Measurements from ENCODE around the gene RNFT2.
"Not testable (repeated sequence)": the region's sequence is repeated elsewhere in the genome, so short reads cannot be mapped to it uniquely, and the experiment has no call there.

Gene RNFT2

GRCh38 chr12:116777245-116777644, 39.1 kb downstream of the RNFT2 start:
- intact Hi-C loops (cut with micrococcal nuclease): no loop called here
- Mint-ChIP-seq H3K4me3 (no peak overlapping the region), H3K9me3 (no peaks in the 10 kb centered on the region), H3K27ac (no peak overlapping the region), H3K27me3 (no peaks in the 10 kb centered on the region), H3K36me3 (ENCODE audit: low read depth) (no peaks in the 10 kb centered on the region), H3K4me1 (ENCODE audit: low read depth) (no peaks in the 10 kb centered on the region)

- Mint-ChIP-seq H3K27ac (no peak overlapping the region), H3K36me3 (ENCODE audit: low read depth) (no peaks in the 10 kb centered on the region), H3K27me3 (no peaks in the 10 kb centered on the region), H3K4me3 (no peak overlapping the region), H3K4me1 (ENCODE audit: low read depth) (no peaks in the 10 kb centered on the region), H3K9me3 (no peaks in the 10 kb centered on the region)
- intact Hi-C loops (cut with micrococcal nuclease): no loop called here
Measured at GRCh38 chr12:116779597-116779996, 41.5 kb downstream of the RNFT2 start.

GRCh38 chr12:116780942-116781341, 42.8 kb downstream of the RNFT2 start:
- no peaks in the 10 kb centered on the region for H3K9me3 Mint-ChIP-seq
- H3K4me1 Mint-ChIP-seq (ENCODE audit: low read depth): no peaks in the 10 kb centered on the region
- H3K27me3 Mint-ChIP-seq: no peaks in the 10 kb centered on the region
- no peak overlapping the region for H3K27ac Mint-ChIP-seq
- no peaks in the 10 kb centered on the region for H3K36me3 Mint-ChIP-seq (ENCODE audit: low read depth)
- H3K4me3 Mint-ChIP-seq: no peak overlapping the region
- intact Hi-C loops (cut with micrococcal nuclease): no loop called here

GRCh38 chr12:116783525-116784237, 45.6 kb downstream of the RNFT2 start:
- Mint-ChIP-seq H3K27me3 (no peaks in the 10 kb centered on the region), H3K9me3 (no peaks in the 10 kb centered on the region), H3K4me3 (no peak overlapping the region), H3K27ac (no peak overlapping the region), H3K4me1 (ENCODE audit: low read depth) (no peaks in the 10 kb centered on the region), H3K36me3 (ENCODE audit: low read depth) (no peaks in the 10 kb centered on the region)
- intact Hi-C loops (cut with micrococcal nuclease): no loop called here

- no peaks in the 10 kb centered on the region for H3K9me3 Mint-ChIP-seq
- no peak overlapping the region for H3K4me3 Mint-ChIP-seq
- H3K27me3 Mint-ChIP-seq: no peaks in the 10 kb centered on the region
- H3K4me1 Mint-ChIP-seq (ENCODE audit: low read depth): no peaks in the 10 kb centered on the region
- intact Hi-C loops (cut with micrococcal nuclease): no loop called here
- H3K27ac Mint-ChIP-seq: no peak overlapping the region
- no peaks in the 10 kb centered on the region for H3K36me3 Mint-ChIP-seq (ENCODE audit: low read depth)
Measured at GRCh38 chr12:116784238-116784612, 46.1 kb downstream of the RNFT2 start.

- H3K27me3 Mint-ChIP-seq; H3K27ac Mint-ChIP-seq; H3K4me1 Mint-ChIP-seq (ENCODE audit: low read depth); H3K9me3 Mint-ChIP-seq; H3K36me3 Mint-ChIP-seq (ENCODE audit: low read depth); H3K4me3 Mint-ChIP-seq; intact Hi-C loops (cut with micrococcal nuclease): not testable (repeated sequence)
Measured at GRCh38 chr12:116789562-116789961, 51.4 kb downstream of the RNFT2 start.

GRCh38 chr12:116790066-116790465, 52.0 kb downstream of the RNFT2 start:
- H3K27ac Mint-ChIP-seq: no peak overlapping the region
- H3K9me3 Mint-ChIP-seq: no peaks in the 10 kb centered on the region
- no peak overlapping the region for H3K4me3 Mint-ChIP-seq
- no peaks in the 10 kb centered on the region for H3K4me1 Mint-ChIP-seq (ENCODE audit: low read depth)
- intact Hi-C loops (cut with micrococcal nuclease): no loop called here
- H3K27me3 Mint-ChIP-seq: no peaks in the 10 kb centered on the region
- H3K36me3 Mint-ChIP-seq (ENCODE audit: low read depth): no peaks in the 10 kb centered on the region

GRCh38 chr12:116792403-116792802, 54.3 kb downstream of the RNFT2 start:
- no peaks in the 10 kb centered on the region for H3K4me1 Mint-ChIP-seq (ENCODE audit: low read depth)
- no peaks in the 10 kb centered on the region for H3K27me3 Mint-ChIP-seq
- H3K27ac Mint-ChIP-seq: no peak overlapping the region
- H3K36me3 Mint-ChIP-seq (ENCODE audit: low read depth): no peaks in the 10 kb centered on the region
- H3K9me3 Mint-ChIP-seq: no peaks in the 10 kb centered on the region
- no peak overlapping the region for H3K4me3 Mint-ChIP-seq
- intact Hi-C loops (cut with micrococcal nuclease): no loop called here

GRCh38 chr12:116794725-116795124, 56.6 kb downstream of the RNFT2 start:
- Mint-ChIP-seq H3K9me3 (no peaks in the 10 kb centered on the region), H3K4me3 (no peak overlapping the region), H3K27ac (no peak overlapping the region), H3K36me3 (ENCODE audit: low read depth) (no peaks in the 10 kb centered on the region), H3K27me3 (no peaks in the 10 kb centered on the region), H3K4me1 (ENCODE audit: low read depth) (no peaks in the 10 kb centered on the region)
- intact Hi-C loops (cut with micrococcal nuclease): no loop called here

GRCh38 chr12:116797885-116798284, 59.8 kb downstream of the RNFT2 start:
- Mint-ChIP-seq H3K27me3 (no peaks in the 10 kb centered on the region), H3K27ac (no peak overlapping the region), H3K9me3 (no peaks in the 10 kb centered on the region), H3K4me1 (ENCODE audit: low read depth) (no peaks in the 10 kb centered on the region), H3K36me3 (ENCODE audit: low read depth) (no peaks in the 10 kb centered on the region), H3K4me3 (no peak overlapping the region)
- intact Hi-C loops (cut with micrococcal nuclease): no loop called here

GRCh38 chr12:116798719-116799118, 60.6 kb downstream of the RNFT2 start:
- Mint-ChIP-seq H3K36me3 (ENCODE audit: low read depth) (no peaks in the 10 kb centered on the region), H3K9me3 (no peaks in the 10 kb centered on the region), H3K27me3 (no peaks in the 10 kb centered on the region), H3K27ac (no peak overlapping the region), H3K4me3 (no peak overlapping the region), H3K4me1 (ENCODE audit: low read depth) (no peaks in the 10 kb centered on the region)
- intact Hi-C loops (cut with micrococcal nuclease): no loop called here

- no peak overlapping the region for H3K27ac Mint-ChIP-seq
- H3K27me3 Mint-ChIP-seq: peaks cover 1% of the 10 kb centered on the region
- no peaks in the 10 kb centered on the region for H3K36me3 Mint-ChIP-seq (ENCODE audit: low read depth)
- no peak overlapping the region for H3K4me3 Mint-ChIP-seq
- no peaks in the 10 kb centered on the region for H3K4me1 Mint-ChIP-seq (ENCODE audit: low read depth)
- H3K9me3 Mint-ChIP-seq: no peaks in the 10 kb centered on the region
- intact Hi-C loops (cut with micrococcal nuclease): no loop called here
Measured at GRCh38 chr12:116799955-116800354, 61.8 kb downstream of the RNFT2 start.

GRCh38 chr12:116800918-116801317, 62.8 kb downstream of the RNFT2 start:
- Mint-ChIP-seq H3K9me3 (no peaks in the 10 kb centered on the region), H3K36me3 (ENCODE audit: low read depth) (no peaks in the 10 kb centered on the region), H3K27me3 (peaks cover 1% of the 10 kb centered on the region), H3K4me3 (no peak overlapping the region), H3K27ac (no peak overlapping the region), H3K4me1 (ENCODE audit: low read depth) (no peaks in the 10 kb centered on the region)
- intact Hi-C loops (cut with micrococcal nuclease): no loop called here

GRCh38 chr12:116802018-116802417, 63.9 kb downstream of the RNFT2 start:
- H3K4me1 Mint-ChIP-seq (ENCODE audit: low read depth): no peaks in the 10 kb centered on the region

GRCh38 chr12:116803013-116803736, 65.1 kb downstream of the RNFT2 start:
- H3K27me3 Mint-ChIP-seq: peaks cover 1% of the 10 kb centered on the region
- no peaks in the 10 kb centered on the region for H3K36me3 Mint-ChIP-seq (ENCODE audit: low read depth)
- H3K4me3 Mint-ChIP-seq: no peak overlapping the region
- intact Hi-C loops (cut with micrococcal nuclease): no loop called here
- H3K27ac Mint-ChIP-seq: no peak overlapping the region
- no peaks in the 10 kb centered on the region for H3K9me3 Mint-ChIP-seq
- no peaks in the 10 kb centered on the region for H3K4me1 Mint-ChIP-seq (ENCODE audit: low read depth)

More at GRCh38 chr12:116802018-116802417, 63.9 kb downstream of the RNFT2 start:
- no peaks in the 10 kb centered on the region for H3K36me3 Mint-ChIP-seq (ENCODE audit: low read depth)
- H3K27me3 Mint-ChIP-seq: peaks cover 1% of the 10 kb centered on the region
- H3K9me3 Mint-ChIP-seq: no peaks in the 10 kb centered on the region
- H3K4me3 Mint-ChIP-seq: no peak overlapping the region
- no peak overlapping the region for H3K27ac Mint-ChIP-seq
- intact Hi-C loops (cut with micrococcal nuclease): no loop called here

Data from dendritic cell treated with granulocyte-macrophage colony-stimulating factor and Interleukin-4, amounts not matched to agents 40 ng/mL and 50 ng/mL, for 4 days (primary cell).